IPS-18c (cell line): Measurements from ENCODE around the gene TJP3.
"Not testable (repeated sequence)": the region's sequence is repeated elsewhere in the genome, so short reads cannot be mapped to it uniquely, and the experiment has no call there.

Experiments
- H3K4me3 ChIP-seq: 2 replicates; pipeline ENCODE4 v1.7.0; 2013; ENCODE audit warnings: low read depth, mild to moderate bottlenecking, low read length, moderate library complexity; ENCODE audit not compliant: insufficient read depth
- H3K9me3 ChIP-seq: one replicate; pipeline ENCODE4 v1.6.1; 2013; ENCODE audit warnings: mild to moderate bottlenecking, low read length, moderate library complexity; ENCODE audit not compliant: control insufficient read depth, insufficient read depth

The TJP3 gene, protein sequence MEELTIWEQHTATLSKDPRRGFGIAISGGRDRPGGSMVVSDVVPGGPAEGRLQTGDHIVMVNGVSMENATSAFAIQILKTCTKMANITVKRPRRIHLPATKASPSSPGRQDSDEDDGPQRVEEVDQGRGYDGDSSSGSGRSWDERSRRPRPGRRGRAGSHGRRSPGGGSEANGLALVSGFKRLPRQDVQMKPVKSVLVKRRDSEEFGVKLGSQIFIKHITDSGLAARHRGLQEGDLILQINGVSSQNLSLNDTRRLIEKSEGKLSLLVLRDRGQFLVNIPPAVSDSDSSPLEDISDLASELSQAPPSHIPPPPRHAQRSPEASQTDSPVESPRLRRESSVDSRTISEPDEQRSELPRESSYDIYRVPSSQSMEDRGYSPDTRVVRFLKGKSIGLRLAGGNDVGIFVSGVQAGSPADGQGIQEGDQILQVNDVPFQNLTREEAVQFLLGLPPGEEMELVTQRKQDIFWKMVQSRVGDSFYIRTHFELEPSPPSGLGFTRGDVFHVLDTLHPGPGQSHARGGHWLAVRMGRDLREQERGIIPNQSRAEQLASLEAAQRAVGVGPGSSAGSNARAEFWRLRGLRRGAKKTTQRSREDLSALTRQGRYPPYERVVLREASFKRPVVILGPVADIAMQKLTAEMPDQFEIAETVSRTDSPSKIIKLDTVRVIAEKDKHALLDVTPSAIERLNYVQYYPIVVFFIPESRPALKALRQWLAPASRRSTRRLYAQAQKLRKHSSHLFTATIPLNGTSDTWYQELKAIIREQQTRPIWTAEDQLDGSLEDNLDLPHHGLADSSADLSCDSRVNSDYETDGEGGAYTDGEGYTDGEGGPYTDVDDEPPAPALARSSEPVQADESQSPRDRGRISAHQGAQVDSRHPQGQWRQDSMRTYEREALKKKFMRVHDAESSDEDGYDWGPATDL

DNA sequence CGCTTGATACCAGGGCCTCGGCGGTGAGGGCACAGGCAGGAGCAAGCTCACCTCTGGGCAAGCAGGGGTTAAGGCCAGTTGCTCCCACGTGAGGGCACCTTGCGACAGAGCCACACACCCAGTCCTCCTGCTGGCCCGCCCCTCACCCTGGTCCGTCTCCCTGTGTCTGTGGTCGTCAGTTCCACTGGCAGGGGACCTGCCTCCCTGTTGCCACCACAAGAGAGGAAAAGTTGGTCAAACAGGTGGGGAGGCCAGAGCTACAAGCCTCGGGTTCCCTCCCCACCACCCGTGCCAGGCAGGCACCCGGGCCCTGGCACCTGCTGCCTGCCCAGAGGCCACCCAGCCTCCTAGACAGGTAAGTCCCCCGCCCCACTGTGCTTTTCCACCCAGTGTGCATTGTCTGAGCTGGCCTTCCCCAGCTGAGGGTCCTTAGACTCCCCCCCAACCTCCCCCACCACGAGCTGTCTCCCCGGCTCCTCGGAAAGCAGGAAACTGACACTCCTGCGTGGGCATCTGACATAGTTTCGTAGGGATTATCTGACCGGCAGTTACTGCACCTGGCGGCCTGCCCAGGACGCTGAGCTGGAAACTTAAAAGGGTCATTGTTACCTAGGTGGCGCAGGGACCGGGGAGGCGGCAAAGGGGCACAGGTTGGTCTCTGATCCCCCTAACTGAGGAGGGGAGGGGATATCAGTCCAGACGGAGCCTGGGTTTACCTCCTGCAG, at the start of gene TJP3:
Gene TJP3 (plus strand): TSS at position 178 of the 725 bp plus-strand sequence. CDS start 20,049 bp downstream, outside the sequence.
- H3K4me3 ChIP-seq, result no peak within 1 kb of the TSS
- no peaks in the 10 kb centered on the region for H3K9me3 ChIP-seq

DNA sequence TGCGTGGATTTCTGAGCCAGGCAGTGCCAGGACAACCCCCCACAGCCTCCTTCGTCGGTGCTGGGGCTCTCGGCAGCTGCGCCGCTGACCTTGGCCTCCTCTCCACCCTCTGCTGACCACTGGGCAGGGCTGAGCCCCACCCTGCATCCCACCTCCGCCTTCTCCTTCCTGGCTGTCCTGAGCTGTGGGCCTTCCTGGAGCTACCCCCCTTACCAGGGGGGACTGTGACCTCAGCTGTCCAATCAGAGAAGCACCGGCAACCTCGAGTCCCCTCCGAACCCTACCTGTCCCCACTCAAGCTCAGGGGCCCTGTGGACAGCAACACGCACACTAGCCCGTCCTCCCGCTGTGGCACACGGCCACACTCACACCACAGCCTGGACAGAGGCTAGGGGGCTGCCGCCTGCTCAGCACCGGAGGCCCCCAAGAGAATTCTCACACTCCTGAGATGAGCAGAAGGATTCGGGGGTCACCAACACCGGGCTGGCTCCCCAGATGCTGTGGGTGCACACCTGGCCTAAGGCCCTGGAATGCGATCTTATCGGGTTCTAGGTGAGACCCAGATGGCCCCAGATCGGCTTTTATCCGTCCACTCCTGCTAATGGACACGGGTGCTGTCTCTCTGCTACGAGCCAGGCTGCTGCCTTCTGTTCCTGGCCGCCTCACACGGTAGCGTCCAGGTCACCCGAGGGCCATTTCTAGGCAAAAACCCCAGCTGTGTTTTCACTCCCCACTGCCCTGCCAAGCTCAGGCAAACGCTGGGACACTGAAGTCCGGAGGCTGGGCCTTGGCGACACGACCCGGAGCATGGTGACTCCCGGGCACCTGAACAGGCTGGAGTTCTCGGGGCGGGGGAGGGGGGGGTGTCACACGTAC, 49.1 kb upstream of the TJP3 start:
- no peak overlapping the region for H3K4me3 ChIP-seq
- no peaks in the 10 kb centered on the region for H3K9me3 ChIP-seq

DNA sequence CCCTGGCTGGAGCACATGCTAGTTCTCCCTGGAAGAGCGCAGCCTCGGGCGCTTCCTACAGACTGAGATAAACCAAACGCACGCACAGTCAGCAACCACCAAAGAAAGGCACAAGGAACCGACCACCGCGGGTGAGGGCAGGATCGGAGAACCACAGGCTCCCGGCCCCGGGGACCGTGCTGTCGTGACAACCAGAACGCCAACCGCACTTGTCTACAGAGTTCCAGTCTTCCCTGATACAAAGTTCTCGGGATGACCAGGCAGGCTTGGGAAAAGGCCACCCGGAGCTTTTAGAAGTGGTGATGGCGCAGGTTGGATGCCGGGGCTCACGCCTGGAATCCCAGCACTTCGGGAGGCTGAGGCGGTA, 48.5 kb upstream of the TJP3 start:
- no peak overlapping the region for H3K4me3 ChIP-seq
- H3K9me3 ChIP-seq, result no peaks in the 10 kb centered on the region

DNA sequence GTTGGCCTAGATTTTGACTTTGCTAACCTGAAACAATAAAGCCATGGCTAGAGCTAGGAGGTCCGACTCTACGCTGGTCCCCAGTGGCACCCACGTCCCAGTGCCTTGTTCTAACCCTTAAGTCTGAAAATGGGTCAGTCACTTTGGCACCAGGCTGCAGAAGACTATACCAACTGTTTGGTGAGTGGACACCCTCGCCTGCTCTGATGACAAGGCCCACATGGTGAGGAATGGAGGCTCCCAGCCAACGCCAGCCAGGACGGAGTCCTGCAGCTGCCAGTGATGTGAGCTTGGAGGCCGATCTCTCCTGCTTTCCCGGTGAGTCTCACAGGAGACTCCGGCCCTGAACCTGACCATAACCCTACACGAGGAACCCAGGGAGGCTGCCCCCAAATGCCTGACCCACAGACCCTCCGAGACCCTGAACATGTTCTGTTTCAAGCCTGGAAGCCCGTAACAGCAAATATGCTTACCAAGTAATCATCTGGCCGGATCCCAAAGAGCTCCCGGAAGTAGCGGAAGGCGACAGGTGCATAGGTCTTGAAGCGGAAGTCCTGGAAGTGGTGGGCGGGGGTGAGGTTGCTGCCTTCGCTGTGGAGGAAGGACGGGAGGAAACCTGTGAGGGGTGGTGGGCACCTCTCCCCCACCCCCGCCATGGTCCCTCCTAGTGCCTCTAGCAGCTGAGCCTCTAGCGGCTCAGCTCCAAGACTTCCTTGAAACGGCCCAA, 47.5 kb upstream of the TJP3 start:
- no peak overlapping the region for H3K4me3 ChIP-seq
- H3K9me3 ChIP-seq, result no peaks in the 10 kb centered on the region

DNA sequence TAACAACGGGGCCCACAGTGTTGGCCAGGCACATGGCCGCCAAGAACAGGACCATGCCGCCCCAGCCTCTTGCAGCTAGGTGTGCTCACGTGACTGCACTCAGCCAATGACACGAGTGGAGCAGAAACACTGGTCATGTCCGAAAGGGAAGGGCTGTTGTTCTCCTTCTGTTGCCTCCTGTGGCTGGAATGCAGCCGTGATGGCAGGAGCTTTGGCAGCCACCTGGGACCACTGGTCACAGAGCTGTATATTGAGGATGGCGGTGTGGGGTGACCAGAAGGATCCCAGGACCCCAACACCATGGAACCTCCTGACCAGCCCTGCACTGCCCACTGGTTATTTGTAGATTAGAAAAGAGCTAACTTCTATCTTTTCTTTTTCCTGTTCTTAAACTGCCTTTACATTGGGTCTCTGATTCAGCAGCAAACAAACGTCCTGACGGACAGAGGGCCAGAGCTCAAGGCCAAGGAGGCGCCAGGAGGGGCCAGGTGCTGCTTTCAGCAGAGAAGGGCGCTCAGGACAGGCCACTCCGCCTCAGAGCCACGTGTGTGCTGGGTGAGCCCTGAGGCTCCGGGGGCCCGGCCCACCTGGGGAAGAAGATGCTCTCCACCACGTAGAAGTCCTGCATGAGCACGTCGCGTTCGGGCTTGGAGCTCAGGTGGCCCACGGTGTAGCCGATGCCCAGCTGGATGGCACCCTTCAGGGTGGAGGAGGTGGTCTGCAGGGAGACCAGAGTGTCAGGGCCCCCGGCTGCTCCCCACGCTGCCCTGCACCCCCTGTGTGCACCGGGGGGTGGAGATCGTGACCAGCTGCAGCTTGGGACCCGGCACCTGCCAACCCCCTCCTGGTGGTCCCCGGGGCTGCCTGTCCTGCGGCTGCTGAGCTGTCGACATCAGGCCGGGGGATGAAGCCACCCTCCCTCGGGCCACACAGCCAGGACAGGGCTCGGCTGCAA, 46.6 kb upstream of the TJP3 start:
- no peak overlapping the region for H3K4me3 ChIP-seq
- H3K9me3 ChIP-seq, result no peaks in the 10 kb centered on the region

DNA sequence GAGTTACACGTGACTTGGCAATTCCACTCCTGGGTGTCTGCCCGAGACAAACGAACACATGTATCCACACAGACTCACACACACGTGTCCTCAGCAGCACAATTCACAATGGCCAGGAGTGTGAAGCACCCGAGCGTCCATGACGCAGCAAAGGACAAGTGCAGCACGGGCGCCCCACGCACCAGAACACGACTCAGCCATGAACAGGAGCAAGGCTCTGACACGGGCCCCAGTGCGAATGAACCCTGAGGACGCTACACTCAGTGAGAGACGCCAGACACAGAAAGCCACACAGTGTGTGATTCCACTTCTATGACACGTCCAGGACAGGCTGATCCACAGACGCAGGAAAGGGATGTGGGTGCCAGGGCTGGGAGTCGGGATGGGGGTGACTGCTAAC, 44.3 kb upstream of the TJP3 start:
- Histone ChIP-seq H3K9me3 (no peaks in the 10 kb centered on the region), H3K4me3 (no peak overlapping the region)

DNA sequence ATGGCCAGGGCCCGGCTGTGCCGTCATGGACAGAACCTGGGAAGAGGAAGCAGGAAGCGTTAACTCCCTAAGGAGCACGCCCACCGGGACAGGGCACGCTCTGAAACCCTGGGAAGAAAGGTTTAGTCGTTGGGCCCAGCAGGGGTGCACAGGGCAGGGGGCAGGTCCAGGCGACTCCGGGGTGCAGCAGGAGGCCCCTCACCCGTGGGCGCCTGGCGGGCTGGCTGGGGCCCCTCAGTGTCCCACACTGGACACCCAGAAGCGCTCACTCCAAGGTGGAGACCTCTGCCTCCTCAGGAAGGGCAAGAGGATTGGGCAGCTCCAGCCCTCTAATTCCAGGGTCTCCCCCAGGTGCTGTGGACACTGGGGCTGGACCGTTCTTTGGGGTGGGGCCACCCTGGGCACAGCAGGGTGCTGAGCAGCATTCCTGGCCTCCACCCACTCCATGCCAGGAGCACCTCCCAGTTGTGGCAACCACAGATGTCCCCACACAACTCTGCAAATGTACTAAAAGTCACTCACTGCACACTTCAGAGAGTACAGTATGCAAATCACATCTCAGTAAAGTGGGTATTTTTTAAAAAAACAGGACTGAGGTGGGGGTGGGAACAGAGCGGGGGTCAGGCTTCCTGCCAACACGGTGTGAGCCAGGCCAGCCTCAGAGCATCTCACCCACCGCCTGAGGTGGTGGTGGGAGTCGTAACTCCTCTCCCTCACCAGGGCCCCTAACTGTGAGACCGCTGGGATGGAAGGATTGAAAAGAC, 43.1 kb upstream of the TJP3 start:
- Histone ChIP-seq H3K4me3 (no peak overlapping the region), H3K9me3 (no peaks in the 10 kb centered on the region)

DNA sequence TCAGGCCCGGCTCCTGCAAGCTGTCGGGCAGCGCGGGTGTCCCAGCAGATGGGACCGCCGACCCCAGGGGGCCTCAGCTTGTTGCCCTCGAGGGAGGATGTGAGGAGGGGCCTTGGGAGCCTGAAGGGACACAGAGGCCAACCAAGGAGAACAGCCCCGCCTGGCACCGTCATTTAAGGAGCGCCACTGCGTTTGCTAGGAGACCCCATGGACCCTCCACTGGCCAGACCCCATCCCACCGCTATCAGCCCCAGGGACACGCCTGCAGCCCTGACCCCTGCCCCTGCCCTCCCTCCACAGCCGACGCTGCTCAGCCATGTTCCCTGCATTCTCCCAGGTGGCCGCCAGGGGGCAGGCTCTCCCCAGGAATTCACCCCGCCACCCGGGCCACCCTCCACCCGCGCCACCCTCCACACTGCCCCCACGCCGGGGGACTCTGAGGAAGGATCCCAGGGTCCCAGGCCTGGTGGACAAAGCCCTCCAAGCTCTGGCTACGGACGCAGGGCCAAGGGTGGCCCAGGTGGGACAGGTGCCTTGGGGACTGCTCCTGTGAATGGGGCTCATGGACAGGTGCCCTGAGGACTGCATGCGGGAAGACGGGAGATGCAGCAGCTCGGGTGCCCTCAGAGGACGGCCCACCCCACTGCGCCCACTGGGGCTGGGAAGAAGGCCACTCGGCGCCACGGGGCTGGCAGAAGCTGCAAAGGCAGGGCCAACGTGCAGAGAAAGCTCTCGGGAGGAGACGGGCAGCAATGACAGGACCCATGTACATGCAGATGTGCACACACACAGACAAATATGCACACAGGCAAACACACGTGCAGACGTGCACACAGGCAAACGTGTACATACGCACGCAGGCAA, 42.3 kb upstream of the TJP3 start:
- no peaks in the 10 kb centered on the region for H3K9me3 ChIP-seq

DNA sequence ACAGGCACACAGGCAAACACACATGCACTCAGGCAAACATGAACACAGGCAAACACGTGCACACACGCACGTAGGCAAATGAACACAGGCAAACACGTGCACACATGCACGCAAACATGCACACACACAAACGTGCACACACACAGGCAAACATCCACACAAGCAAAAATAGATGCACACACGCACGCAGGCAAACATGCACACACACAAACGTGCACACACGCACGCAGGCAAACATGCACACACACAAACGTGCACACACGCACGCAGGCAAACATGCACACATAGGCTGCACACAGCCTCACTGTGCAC, 41.7 kb upstream of the TJP3 start:
- not testable (repeated sequence) for H3K4me3 ChIP-seq, H3K9me3 ChIP-seq

More for the DNA sequence above, 42.3 kb upstream of the TJP3 start:
- no peak overlapping the region for H3K4me3 ChIP-seq

DNA sequence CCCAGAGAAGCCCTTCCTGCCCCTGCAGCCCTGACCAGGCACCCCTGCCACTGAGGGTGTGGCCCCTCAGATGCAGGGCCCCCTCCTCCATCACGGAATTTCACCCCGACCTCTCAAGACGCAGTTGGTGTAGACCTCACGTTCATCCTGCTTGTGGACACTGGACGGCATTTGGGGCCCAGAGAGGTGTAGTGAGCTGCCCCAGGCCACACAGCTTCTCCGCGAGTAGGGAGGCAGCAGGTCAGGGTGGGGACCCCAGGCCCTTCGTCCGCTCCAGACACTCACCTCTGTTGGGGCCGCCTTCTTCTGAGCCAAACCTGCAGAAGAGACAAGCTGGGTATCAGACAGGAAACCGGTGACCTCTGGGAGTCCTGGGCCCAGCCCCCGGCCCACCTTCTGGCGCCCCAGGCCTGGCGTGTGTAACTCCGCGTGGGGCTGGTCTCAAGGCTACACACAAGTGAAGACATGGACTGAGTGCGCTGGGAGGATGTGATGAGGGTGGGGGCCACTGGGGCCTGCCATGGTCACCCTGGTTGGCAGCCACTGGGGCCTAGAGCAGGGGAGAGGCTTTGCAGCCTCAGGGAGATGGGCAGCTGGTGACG, 41.0 kb upstream of the TJP3 start:
- H3K4me3 ChIP-seq, result no peak overlapping the region
- no peaks in the 10 kb centered on the region for H3K9me3 ChIP-seq

DNA sequence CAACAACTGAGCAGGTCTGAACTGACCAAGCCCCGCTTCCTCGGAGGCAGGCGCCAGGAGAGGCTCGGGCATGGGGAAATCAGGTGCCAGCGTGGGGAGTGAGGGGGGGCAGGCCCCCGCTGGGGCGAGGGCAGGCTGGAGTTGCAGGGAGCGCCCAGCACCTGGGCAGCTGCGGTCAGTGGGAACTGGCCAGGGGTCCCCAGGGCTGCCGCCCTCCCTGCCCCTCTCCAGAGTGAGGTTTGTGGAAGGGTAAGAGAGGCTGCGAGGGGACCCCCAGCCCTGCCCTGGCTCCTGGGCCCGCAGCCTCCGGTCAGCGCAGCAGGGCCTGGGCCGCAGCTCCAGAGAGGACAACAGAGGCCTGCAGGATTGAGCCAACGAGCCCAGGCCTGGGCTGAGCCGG, 40.4 kb upstream of the TJP3 start:
- Histone ChIP-seq H3K9me3 (no peaks in the 10 kb centered on the region), H3K4me3 (no peak overlapping the region)

DNA sequence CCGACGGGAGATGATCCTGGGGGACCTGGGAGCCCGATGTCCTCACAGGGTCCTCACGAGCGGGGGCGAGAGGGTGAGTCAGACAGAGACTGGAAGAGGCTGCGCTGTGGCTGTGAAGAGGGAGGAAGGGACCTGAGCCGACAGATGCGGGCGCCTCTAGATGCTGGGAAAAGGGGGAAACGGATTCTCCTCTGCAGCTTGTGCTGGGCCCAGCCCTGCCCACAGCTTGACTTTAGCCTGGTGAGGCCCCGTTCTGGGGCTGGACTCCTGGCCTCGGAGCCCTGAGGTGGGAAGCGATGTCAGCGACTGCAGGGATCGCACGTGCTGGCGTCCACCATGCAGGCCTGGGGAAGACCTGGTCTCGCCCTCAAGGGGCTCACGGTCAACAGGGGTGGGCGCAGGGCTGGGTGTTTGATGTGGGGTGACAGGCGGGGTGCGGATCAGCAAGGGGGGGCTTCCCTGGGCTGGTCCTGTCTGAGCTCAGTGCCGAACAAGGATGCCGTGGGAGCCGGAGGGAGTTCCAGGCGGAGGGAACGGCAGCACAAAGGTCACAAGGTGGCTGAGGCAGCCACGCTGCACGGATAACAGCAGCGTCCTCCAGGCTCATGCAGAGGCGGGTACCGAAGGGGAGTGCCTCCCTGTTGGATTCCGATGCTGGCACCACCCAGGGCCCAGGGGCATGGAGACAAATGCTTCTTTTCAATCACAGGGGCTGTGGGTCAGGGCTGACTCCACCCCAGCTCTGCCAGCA, 39.7 kb upstream of the TJP3 start:
- no peaks in the 10 kb centered on the region for H3K9me3 ChIP-seq
- no peak overlapping the region for H3K4me3 ChIP-seq
